ENCODE measurements around the gene PTGER4. TPM values are rescaled to one million over a fixed set of nuclear protein-coding genes. Genes with fewer than 3 reads are reported as not detected.
A peak's percentile ranks its signal among the peaks of the same experiment; 100 is the strongest.

The PTGER4 gene
- total RNA-seq (2021; fragmentation: NEBNext Ultra II Directional; extraction: Animal tissue kit (Norgen Biotek cat#: 25700)) (0.76 and 1.9 TPM in 2 replicates), polyA plus RNA-seq (2011; rRNA removed) (1.2 and 2.7 TPM in 2 replicates), polyA minus RNA-seq (2011; rRNA and poly(A)+ RNA removed) (1.6 and 1.7 TPM in 2 replicates)
- 0.54 TPM for polyA plus RNA-seq (2011; cell fraction: cytosol; rRNA removed)
- polyA plus RNA-seq (2011; cell fraction: nucleus; rRNA removed): 1.9 TPM
- 0.46 to 0.70 TPM (median 0.65 TPM) in 4 replicates for polyA plus RNA-seq (2012, experiment 1 of 2)
- 0.18 TPM for polyA plus RNA-seq (2012, experiment 2 of 2)
- polyA plus RNA-seq (2013, experiment 1 of 2): 1.9 TPM
- polyA plus RNA-seq (2013, experiment 2 of 2): 1.8 TPM
- polyA minus RNA-seq (2011; cell fraction: cytosol; rRNA and poly(A)+ RNA removed): 3.2 TPM
- 8.2 TPM for polyA minus RNA-seq (2011; cell fraction: nucleus; rRNA and poly(A)+ RNA removed)
- long read RNA-seq, experiment 1, partial matches to known transcripts: 1 of 2 reads
- long read RNA-seq, experiment 1, other reads (novel, unspliced or antisense): 0 of 2 reads
- long read RNA-seq, experiment 2: 0 reads

GRCh38 chr5:40679913-40680681 is at the start of gene PTGER4:
Gene PTGER4, plus strand, starts transcription at chr5:40679915. Its CDS starts 1,079 bp downstream, at chr5:40680994.
- Histone ChIP-seq H2BK15ac (ENCODE audit: low read length) (0 out of 2 replicates have a peak within 1 kb of the TSS, but pooled peaks have one; percentile 18), H3K4ac (replicated peaks; ENCODE audit: insufficient read length, low read depth, low read length) (no peak within 1 kb of the TSS), H4K20me1 (replicated peaks in 1 of 2; ENCODE audit: control insufficient read depth in 1 of 2, insufficient read depth in 2 of 2, low read length in 2 of 2) (peaks cover 3 to 5% of the 10 kb centered on the region in 2 experiments), H3K79me1 (ENCODE audit: low read depth, low read length) (no peaks in the 10 kb centered on the region), H2BK5ac (ENCODE audit: low read depth, low read length) (no peak within 1 kb of the TSS), H2AFZ (ENCODE audit: low read length) (peak within 1 kb of the TSS; percentile 90), H2BK20ac (ENCODE audit: low read length) (no peak within 1 kb of the TSS), H3K18ac (ENCODE audit: extremely low read depth, low read length) (0 out of 2 replicates have a peak within 1 kb of the TSS, but pooled peaks have one; percentile 39), H3K79me2 (ENCODE audit: control insufficient read depth in 1 of 2, insufficient read depth in 2 of 2, low read length in 2 of 2) (no peaks in the 10 kb centered on the region), H2AK5ac (ENCODE audit: low read depth, low read length) (0 out of 2 replicates have a peak within 1 kb of the TSS, but pooled peaks have one; percentile 54), H3K56ac (replicated peaks; ENCODE audit: insufficient read length, low read depth, low read length) (no peak within 1 kb of the TSS), H3K14ac (ENCODE audit: insufficient read length) (no peak within 1 kb of the TSS), H3K9ac (replicated peaks in 1 of 4; ENCODE audit: extremely low read depth in 1 of 4, low read depth in 3 of 4, low read length in 3 of 4) (peak within 1 kb of the TSS in 2 of 4 experiments; percentile 35 to 68; a peak in 4 of 7 replicates), H3K4me3 (ENCODE audit: extremely low read depth in 1 of 4, insufficient read depth in 2 of 4, low read depth in 3 of 4, low read length in 4 of 4) (peak within 1 kb of the TSS; percentile 63 to 84 (median 78)), H2BK120ac (replicated peaks; ENCODE audit: low read depth, low read length) (no peak within 1 kb of the TSS), H4K5ac (ENCODE audit: insufficient read length, low read depth, low read length) (no peak within 1 kb of the TSS), H3K9me3 (ENCODE audit: insufficient read depth in 2 of 2, low read depth in 1 of 2, low read length in 1 of 2) (no peaks in the 10 kb centered on the region; a peak in 1 of 4 replicates), H3K4me1 (replicated peaks in 1 of 4; ENCODE audit: control insufficient read depth in 3 of 4, insufficient read depth in 4 of 4, low read length in 3 of 4) (peaks cover 5 to 18% (median 14%) of the 10 kb centered on the region in 4 experiments), H4K8ac (ENCODE audit: extremely low read depth, insufficient read depth, low read length) (peak within 1 kb of the TSS; percentile 36), H3K27me3 (replicated peaks in 1 of 4; ENCODE audit: control insufficient read depth in 3 of 4, extremely low read depth in 1 of 4, insufficient read depth in 3 of 4, low read length in 3 of 4) (peaks cover 23 to 38% (median 29%) of the 10 kb centered on the region in 4 experiments), H3K23ac (ENCODE audit: insufficient read length) (no peak within 1 kb of the TSS), H3K4me2 (ENCODE audit: insufficient read depth in 1 of 2, low read depth in 2 of 2, low read length in 2 of 2) (peak within 1 kb of the TSS; percentile 95 to 99), H2BK12ac (ENCODE audit: low read depth, low read length) (no peak within 1 kb of the TSS; the same call in 1 of the 2 replicates), H3K27ac (ENCODE audit: low read depth, low read length) (no peak within 1 kb of the TSS; the same call in 1 of the 2 replicates), H4K91ac (replicated peaks; ENCODE audit: insufficient read length, low read length) (no peak within 1 kb of the TSS), H3K36me3 (ENCODE audit: control insufficient read depth in 2 of 4, insufficient read depth in 4 of 4, low read length in 3 of 4) (no peaks in the 10 kb centered on the region), H3K23me2 (ENCODE audit: low read depth, low read length) (peaks cover 21% of the 10 kb centered on the region)
- 5% methylated on average over 44 of the region's 44 CpGs; no CpG with 5 or more reads in 1 of the 2 experiments for WGBS, 2 experiments (ENCODE audit: extremely low coverage in 1 of 2, insufficient coverage in 1 of 2, insufficient read length in 1 of 2, insufficient replicate concordance in 2 of 2, low coverage in 1 of 2, low lambda C conversion rate in 2 of 2, missing lambda C conversion rate in 1 of 2)
- POLR2A ChIA-PET (ENCODE audit: partially characterized antibody): interaction anchor here (1.4 kb wide), 1 partner anchor 150 kb away, joined by 4 read pairs; no protein-coding TSS in a partner anchor
- DNase-seq (ENCODE audit: low read depth in 1 of 2, low spot score in 2 of 2): no peak
- CTCF ChIA-PET (ENCODE audit: partially characterized antibody): interaction anchor here (0.8 to 1.4 kb wide), 4 partner anchors 20 to 965 kb away, joined by 3 read pairs; no protein-coding TSS in a partner anchor
- FAIRE-seq: no peak
- TF ChIP-seq KDM5A (IDR thresholded peaks at IDR 0.05; ENCODE audit: low read length) (no peak), CTBP2 (IDR thresholded peaks at IDR 0.05; ENCODE audit: borderline replicate concordance, insufficient read depth, insufficient read length, low read length) (no peak), CBX8 (IDR thresholded peaks at IDR 0.05; ENCODE audit: borderline replicate concordance, low read depth, low read length) (no peak), KDM4A (IDR thresholded peaks at IDR 0.05; ENCODE audit: low read depth, low read length, severe bottlenecking) (peak; percentile 95), SIX5 (IDR thresholded peaks at IDR 0.05; ENCODE audit: low read depth, low read length) (no peak), KDM1A (IDR thresholded peaks at IDR 0.05; ENCODE audit: borderline replicate concordance, low read length) (no peak), BCL11A (IDR thresholded peaks at IDR 0.05; ENCODE audit: low read depth in 2 of 2, low read length in 2 of 2) (no peak), SAP30 (IDR thresholded peaks at IDR 0.05; ENCODE audit: insufficient read depth, insufficient replicate concordance, low read length) (no peak), SP4 (IDR thresholded peaks at IDR 0.05; ENCODE audit: low read length) (no peak)
